Pancreas (tissue), 10 donors: Measurements from ENCODE around the gene RAB40AL. TPM values are rescaled to one million over a fixed set of nuclear protein-coding genes. Genes with fewer than 3 reads are reported as not detected.

Source experiments
- ATAC-seq, 4 donors: fragments of 200-7000 bp; cut with Tn5 transposase; one replicate each; pipeline versions ENCODE4 v1.8.0 to v1.9.1; 2020; ENCODE audit warnings: mild to moderate bottlenecking in 4 of 4, moderate library complexity in 4 of 4
- DNase-seq, 6 donors: peaks; one replicate each; pipeline ENCODE4 v3.0.0-alpha.2; 2020
- FAIRE-seq: peaks from 2 replicates; lab custom pipeline; 2012; peaks lifted over from hg19 to GRCh38; lab: Jason Lieb, UNC
- H3K27ac ChIP-seq, 4 donors: fragments of 200-600 bp; sonication (generic); 1 replicate in 3 of 4; 2 replicates in 1 of 4; pipeline versions ENCODE4 v1.5.0 to v1.8.0; 2020
- H3K27me3 ChIP-seq, 4 donors: fragments of 200-600 bp; one replicate each; pipeline ENCODE4 v1.8.0; 2021
- H3K36me3 ChIP-seq, 3 donors: fragments of 200-600 bp; sonication (generic) in 1 of 3; one replicate each; pipeline versions ENCODE4 v1.5.0 to v1.8.0; 2020 to 2021
- H3K4me1 ChIP-seq, 3 donors: fragments of 200-600 bp; one replicate each; pipeline ENCODE4 v1.8.0; 2021
- H3K4me3 ChIP-seq, 4 donors: fragments of 200-600 bp; sonication (generic) in 2 of 4; one replicate each; pipeline versions ENCODE4 v1.5.0 to v1.8.0; 2020 to 2021
- H3K9me3 ChIP-seq, 4 donors: fragments of 200-600 bp; one replicate each; pipeline ENCODE4 v1.8.0; 2021
- WGBS, 2 donors: extraction: QIAGEN DNeasy Blood & Tissue Kit; methylation state at CpG; one replicate each; pipeline ENCODE4 v1.1.7; 2013; 5-methylcytosine and 5-hydroxymethylcytosine counted together
- intact Hi-C, 3 donors: fragments of 100-400 bp; cut with DNase I; formaldehyde crosslinking; loops; one replicate each; pipeline versions ENCODE4 v1.11.1 to v1.14.2; 2022
- polyA plus RNA-seq, 2 donors: library from polyadenylated mRNA; stranded (reverse); fragments of 200-250 nt; gene quantifications; one replicate each; pipeline ENCODE4 v1.2.3, GENCODE V29; 2013
- total RNA-seq, 6 donors: library from RNA; stranded (reverse); fragmentation: NEBNext Ultra II Directional in 4 of 6; extraction: Animal tissue kit (Norgen Biotek cat#: 25700) in 4 of 6; gene quantifications; one replicate each; pipeline versions ENCODE4 v1.2.1 to v1.2.4, GENCODE V29; 2021 to 2023
- TF ChIP-seq, protein P1 (sequence below), 4 donors: fragments of 200-600 bp; sonication (generic) in 3 of 4; IDR thresholded peaks; one replicate each; pipeline versions ENCODE4 v1.5.0 to v1.8.0; 2021; ENCODE audit warnings: antibody characterized with exemption in 4 of 4
- donor health status: healthy with polysubstance abuse.
- donor health status: DM: no; HTN: no; CAD: no; lungs with moderate emphysema.
- donor health status: DM: no; HTN: no; CAD: no.
- donor health status: control.
- donor health status: control.
- donor health status: Bipolar disorder and iron deficiency.
- donor health status: DM: yes; HTN: yes; CAD: no.
- donor health status: DM: no; HTN: no; CAD: no.
- donor health status: DM: no; HTN: no; CAD: no.
- donor health status: DM: yes; HTN: yes; CAD: no.

Gene RAB40AL
- total and polyA plus RNA-seq, 8 donors, result 0.21 to 0.98 (median 0.65) TPM; not detected in 1

DNA sequence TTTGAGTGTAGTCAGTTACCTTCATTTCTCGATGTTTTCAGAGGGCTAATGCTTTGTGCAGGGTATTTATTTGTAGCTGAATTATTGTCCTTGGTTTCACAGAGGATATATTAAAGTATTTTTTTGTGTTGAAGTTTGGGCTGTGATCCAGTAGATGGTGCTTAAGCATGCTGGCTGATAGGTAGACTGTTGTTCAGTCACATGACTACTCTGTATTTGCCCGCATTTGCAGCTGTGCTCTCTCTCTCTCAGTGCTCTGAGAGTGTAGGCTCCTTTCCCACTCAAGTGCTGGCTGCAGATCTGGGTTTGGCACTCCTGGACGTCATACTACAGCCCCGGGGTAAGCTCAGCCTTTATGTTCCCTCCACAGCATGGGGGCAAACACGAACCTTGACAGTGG is 21.7 kb downstream of the RAB40AL start:
- intact Hi-C loops, result loop anchor here in 1 of 3 donors (10.0 kb wide), 1 partner anchor 216 kb away; no protein-coding TSS in a partner anchor
- Histone ChIP-seq H3K36me3 (no peaks in the 10 kb centered on the region), H3K9me3 (no peaks in the 10 kb centered on the region), H3K4me3 (peak overlapping the region in 1 of 4 donors; percentile 1), H3K27me3 (no peaks in the 10 kb centered on the region), H3K4me1 (peaks cover 0 to 8% (median 0%) of the 10 kb centered on the region in 3 donors), H3K27ac (no peak overlapping the region)
- FAIRE-seq (no peak), ATAC-seq (peak; percentile 86 to 95 (median 90)), DNase-seq (peak in 2 of 6 donors; percentile 40 to 47)
- 35 to 39% methylated on average over 5 of the region's 5 CpGs for WGBS, 2 donors
- TF ChIP-seq, protein P1, sequence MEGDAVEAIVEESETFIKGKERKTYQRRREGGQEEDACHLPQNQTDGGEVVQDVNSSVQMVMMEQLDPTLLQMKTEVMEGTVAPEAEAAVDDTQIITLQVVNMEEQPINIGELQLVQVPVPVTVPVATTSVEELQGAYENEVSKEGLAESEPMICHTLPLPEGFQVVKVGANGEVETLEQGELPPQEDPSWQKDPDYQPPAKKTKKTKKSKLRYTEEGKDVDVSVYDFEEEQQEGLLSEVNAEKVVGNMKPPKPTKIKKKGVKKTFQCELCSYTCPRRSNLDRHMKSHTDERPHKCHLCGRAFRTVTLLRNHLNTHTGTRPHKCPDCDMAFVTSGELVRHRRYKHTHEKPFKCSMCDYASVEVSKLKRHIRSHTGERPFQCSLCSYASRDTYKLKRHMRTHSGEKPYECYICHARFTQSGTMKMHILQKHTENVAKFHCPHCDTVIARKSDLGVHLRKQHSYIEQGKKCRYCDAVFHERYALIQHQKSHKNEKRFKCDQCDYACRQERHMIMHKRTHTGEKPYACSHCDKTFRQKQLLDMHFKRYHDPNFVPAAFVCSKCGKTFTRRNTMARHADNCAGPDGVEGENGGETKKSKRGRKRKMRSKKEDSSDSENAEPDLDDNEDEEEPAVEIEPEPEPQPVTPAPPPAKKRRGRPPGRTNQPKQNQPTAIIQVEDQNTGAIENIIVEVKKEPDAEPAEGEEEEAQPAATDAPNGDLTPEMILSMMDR (IDR thresholded peaks at IDR 0.05), result no peak

DNA sequence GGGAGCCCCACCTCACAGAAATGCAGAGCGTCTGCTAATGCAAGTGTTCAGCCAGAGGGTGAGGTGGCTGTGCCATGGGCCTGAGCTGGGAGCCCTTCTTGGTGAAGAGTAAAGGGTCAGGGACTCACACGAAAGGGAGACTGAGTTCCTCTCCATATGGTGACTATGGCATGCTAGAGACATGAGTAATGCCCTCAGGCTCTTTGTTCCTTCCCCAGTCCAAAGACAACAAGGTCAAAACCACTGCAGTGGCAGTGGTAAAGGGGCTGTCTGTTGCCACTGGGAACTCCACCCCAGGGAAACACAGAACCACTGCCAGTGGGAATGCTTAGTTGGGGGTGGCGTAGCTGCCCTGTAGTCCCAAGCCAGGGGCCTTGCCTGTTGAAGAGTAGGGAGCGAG is 22.4 kb downstream of the RAB40AL start:
- peak overlapping the region in 1 of 4 donors; percentile 1 for H3K4me3 ChIP-seq
- no peak for DNase-seq
- H3K27ac ChIP-seq, result peak overlapping the region in 2 of 4 donors; percentile 24 to 33
- TF ChIP-seq, protein P1 (IDR thresholded peaks at IDR 0.05), result no peak
- peaks cover 0 to 9% (median 4%) of the 10 kb centered on the region in 3 donors for H3K4me1 ChIP-seq
- intact Hi-C loops, result loop anchor here in 1 of 3 donors (10.0 kb wide), 1 partner anchor 215 kb away; no protein-coding TSS in a partner anchor
- no peak for FAIRE-seq
- no peaks in the 10 kb centered on the region for H3K9me3 ChIP-seq
- WGBS, 2 donors, result 65 to 82% methylated on average over 4 of the region's 4 CpGs
- ATAC-seq, result peak; percentile 26 to 56 (median 45)
- H3K36me3 ChIP-seq, result no peaks in the 10 kb centered on the region
- no peaks in the 10 kb centered on the region for H3K27me3 ChIP-seq

DNA sequence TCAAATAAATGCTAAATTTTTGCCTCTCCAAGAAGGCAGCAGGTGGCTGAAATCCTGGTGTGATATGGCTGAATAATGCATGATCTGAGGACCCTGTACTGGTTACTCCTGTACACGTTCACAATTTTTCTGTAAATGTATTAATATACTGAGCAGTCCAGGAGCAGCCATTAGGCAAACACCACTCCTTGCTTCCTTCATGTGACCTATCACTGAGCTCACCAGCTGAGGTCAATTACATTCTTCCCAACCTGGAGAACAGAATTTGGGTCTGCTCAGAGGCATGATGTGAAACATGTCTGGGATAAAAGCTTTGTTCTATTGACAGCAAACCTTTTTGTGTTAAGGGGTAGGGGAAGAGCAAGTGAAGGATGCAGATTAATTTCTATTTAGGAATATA is 26.9 kb downstream of the RAB40AL start:
- TF ChIP-seq, protein P1 (IDR thresholded peaks at IDR 0.05), result no peak
- 40 to 43% methylated on average over 1 of the region's 1 CpG for WGBS, 2 donors
- Histone ChIP-seq H3K9me3 (no peaks in the 10 kb centered on the region), H3K27ac (no peak overlapping the region), H3K4me3 (no peak overlapping the region), H3K36me3 (no peaks in the 10 kb centered on the region), H3K27me3 (no peaks in the 10 kb centered on the region), H3K4me1 (peaks cover 3 to 9% (median 4%) of the 10 kb centered on the region in 3 donors)
- intact Hi-C loops, result no loop called here
- DNase-seq, result no peak
- no peak for FAIRE-seq
- peak; percentile 49 to 69 (median 51) for ATAC-seq

DNA sequence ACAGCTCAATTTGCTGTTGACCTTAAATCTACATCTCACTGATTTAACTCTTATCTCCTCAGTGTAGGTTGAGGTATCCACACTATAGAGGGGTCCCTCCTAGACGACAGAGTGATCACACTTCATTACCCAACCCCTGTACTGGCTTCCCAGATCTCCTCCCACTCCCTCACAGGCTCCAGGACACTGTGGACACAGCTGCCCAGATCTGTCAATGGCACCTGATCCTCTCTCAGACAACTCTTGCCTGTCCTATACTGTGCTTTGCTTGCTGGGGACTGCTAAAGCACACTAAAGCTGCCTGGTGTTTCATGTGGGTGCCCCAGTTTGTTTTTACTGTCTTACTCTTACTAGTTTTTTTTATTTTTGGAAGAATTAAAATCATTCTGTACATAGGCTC is 27.9 kb downstream of the RAB40AL start:
- 0 to 10% methylated on average over 1 of the region's 1 CpG for WGBS, 2 donors
- H3K4me1 ChIP-seq, result peaks cover 3 to 9% (median 4%) of the 10 kb centered on the region in 3 donors
- H3K36me3 ChIP-seq, result no peaks in the 10 kb centered on the region
- intact Hi-C loops, result no loop called here
- TF ChIP-seq, protein P1 (IDR thresholded peaks at IDR 0.05), result no peak
- H3K4me3 ChIP-seq, result no peak overlapping the region
- H3K9me3 ChIP-seq, result no peaks in the 10 kb centered on the region
- H3K27me3 ChIP-seq, result peaks cover 0 to 3% (median 0%) of the 10 kb centered on the region in 4 donors
- DNase-seq (peak in 4 of 6 donors; percentile 52 to 70 (median 56)), FAIRE-seq (no peak), ATAC-seq (peak; percentile 88 to 97 (median 94))
- H3K27ac ChIP-seq, result peak overlapping the region in 1 of 4 donors; percentile 22

DNA sequence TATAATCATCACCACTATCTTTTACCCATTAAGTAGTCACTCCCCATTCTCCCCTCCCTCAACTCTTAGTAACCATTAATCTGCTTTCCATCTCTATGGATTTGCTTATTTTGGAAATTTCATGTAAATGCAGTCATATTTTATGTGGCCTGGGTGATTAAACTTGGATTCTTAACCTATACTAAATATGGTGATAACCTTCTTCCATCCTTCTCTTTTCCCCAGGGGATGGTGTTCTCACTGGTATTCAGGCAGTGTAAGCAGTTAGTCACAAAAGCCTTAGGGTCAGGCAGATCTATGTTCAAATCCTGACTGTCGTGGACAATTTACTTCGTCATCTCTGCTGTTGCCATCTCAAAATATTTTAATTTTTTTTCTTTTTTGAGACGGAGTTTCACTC is 29.6 kb downstream of the RAB40AL start:
- TF ChIP-seq, protein P1 (IDR thresholded peaks at IDR 0.05), result no peak
- DNase-seq, result no peak
- no peaks in the 10 kb centered on the region for H3K36me3 ChIP-seq
- no peak for ATAC-seq
- no peak overlapping the region for H3K4me3 ChIP-seq
- WGBS, 2 donors, result 86 to 98% methylated on average over 3 of the region's 3 CpGs
- H3K9me3 ChIP-seq, result no peaks in the 10 kb centered on the region
- peaks cover 3 to 9% (median 4%) of the 10 kb centered on the region in 3 donors for H3K4me1 ChIP-seq
- no peak overlapping the region for H3K27ac ChIP-seq
- H3K27me3 ChIP-seq, result peaks cover 0 to 3% (median 0%) of the 10 kb centered on the region in 4 donors
- no peak for FAIRE-seq
- intact Hi-C loops, result no loop called here
